IMR-90 (cell line): ENCODE results near the gene CCL23. TPM values are rescaled to one million over a fixed set of nuclear protein-coding genes. Genes with fewer than 3 reads are reported as not detected.

Experiments used
- ATAC-seq: fragments of 200-7000 bp; cut with Tn5 transposase; 2 replicates; pipeline ENCODE4 v1.9.1; 2020; ENCODE audit warnings: low read depth, mild to moderate bottlenecking, moderate library complexity
- BruUV-seq: library from RNA; stranded (reverse); fragments of 400-500 nt; replicated peaks from 2 replicates; lab custom pipeline; 2021; lab: Mats Ljungman, UMichigan
- CTCF ChIA-PET: fragments of 300-600 bp; formaldehyde crosslinking; extraction: SDS; loops from one replicate; lab custom pipeline; 2021; ENCODE audit warnings: antibody characterized with exemption; lab: Yijun Ruan, JAX
- POLR2A ChIA-PET: fragments of 300-600 bp; sonication (Branson Sonifier 250); formaldehyde crosslinking; loops from one replicate; lab custom pipeline; 2022; ENCODE audit warnings: antibody characterized with exemption; ENCODE audit not compliant: unreplicated experiment; lab: Charles Lee
- DNase-seq: peaks from one replicate; pipeline ENCODE4 v3.0.0; 2013
- H2AFZ ChIP-seq: replicated peaks from 2 replicates; pipeline ENCODE3; 2013; ENCODE audit warnings: low read length, mild to moderate bottlenecking; ENCODE audit not compliant: poor library complexity
- H2AK5ac ChIP-seq: 2 replicates; pipeline ENCODE4 v1.6.1; 2013; ENCODE audit warnings: low read depth, low read length, inconsistent platforms
- H2AK9ac ChIP-seq: replicated peaks from 2 replicates; pipeline ENCODE3; 2013; ENCODE audit warnings: mild to moderate bottlenecking, low read depth, low read length, moderate library complexity; ENCODE audit not compliant: poor library complexity
- H2BK120ac ChIP-seq: 2 replicates; pipeline ENCODE4 v1.6.1; 2013; ENCODE audit warnings: low read depth, low read length, inconsistent platforms
- H2BK15ac ChIP-seq: 3 replicates; pipeline ENCODE4 v1.6.1; 2013; ENCODE audit warnings: low read depth, low read length, inconsistent platforms
- H2BK20ac ChIP-seq: 2 replicates; pipeline ENCODE4 v1.6.1; 2013; ENCODE audit warnings: low read depth, mild to moderate bottlenecking, inconsistent platforms, low read length, moderate library complexity
- H2BK5ac ChIP-seq: 2 replicates; pipeline ENCODE4 v1.6.1; 2013; ENCODE audit warnings: mild to moderate bottlenecking, low read depth, low read length, inconsistent platforms; ENCODE audit not compliant: poor library complexity, severe bottlenecking
- H3K14ac ChIP-seq: replicated peaks from 2 replicates; pipeline ENCODE4 v1.6.1; 2013; ENCODE audit warnings: low read depth, low read length, inconsistent platforms
- H3K18ac ChIP-seq: 2 replicates; pipeline ENCODE4 v1.6.1; 2013; ENCODE audit warnings: low read depth, low read length, control low read depth
- H3K23ac ChIP-seq: 2 replicates; pipeline ENCODE4 v1.6.1; 2013; ENCODE audit warnings: low read depth, low read length, inconsistent platforms
- H3K27ac ChIP-seq: 2 replicates; pipeline ENCODE4 v1.5.1; 2013; ENCODE audit warnings: mild to moderate bottlenecking, control low read depth, low read length; ENCODE audit not compliant: insufficient read depth
- H3K27me3 ChIP-seq: 2 replicates; pipeline ENCODE4 v1.6.1; 2013; ENCODE audit warnings: low read length; ENCODE audit not compliant: control insufficient read depth, insufficient read depth
- H3K36me3 ChIP-seq: 2 replicates; pipeline ENCODE4 v1.6.1; 2013; ENCODE audit warnings: low read length, mixed read lengths; ENCODE audit not compliant: control insufficient read depth, insufficient read depth
- H3K4ac ChIP-seq: 2 replicates; pipeline ENCODE4 v1.6.1; 2013; ENCODE audit warnings: low read depth, low read length, inconsistent platforms
- H3K4me1 ChIP-seq: 2 replicates; pipeline ENCODE4 v1.6.1; 2013; ENCODE audit warnings: low read length, mixed read lengths; ENCODE audit not compliant: control insufficient read depth, insufficient read depth
- H3K4me2 ChIP-seq: 2 replicates; pipeline ENCODE4 v1.6.1; 2013; ENCODE audit warnings: low read depth, mild to moderate bottlenecking, control low read depth, low read length, moderate library complexity
- H3K4me3 ChIP-seq: 2 replicates; pipeline ENCODE4 v1.5.1; 2013; ENCODE audit warnings: low read depth, mild to moderate bottlenecking, control low read depth, low read length, moderate library complexity; ENCODE audit not compliant: insufficient read depth
- H3K56ac ChIP-seq: 2 replicates; pipeline ENCODE4 v1.6.1; 2013; ENCODE audit warnings: low read length, inconsistent platforms; ENCODE audit not compliant: insufficient read depth; ENCODE audit errors: extremely low read depth
- H3K79me1 ChIP-seq, 2 experiments: 2 replicates each; pipeline ENCODE4 v1.6.1; 2013; ENCODE audit warnings: low read length in 2 of 2, inconsistent platforms in 1 of 2, low read depth in 1 of 2
- H3K9ac ChIP-seq: 2 replicates; pipeline ENCODE4 v1.6.1; 2013; ENCODE audit warnings: low read depth, low read length, control low read depth
- H3K9me1 ChIP-seq: 2 replicates; pipeline ENCODE4 v1.6.1; 2013; ENCODE audit warnings: low read length, inconsistent platforms; ENCODE audit not compliant: insufficient read depth
- H3K9me3 ChIP-seq: 2 replicates; pipeline ENCODE4 v1.6.1; 2013; ENCODE audit warnings: low read length; ENCODE audit not compliant: control insufficient read depth, insufficient read depth
- H4K20me1 ChIP-seq: 2 replicates; pipeline ENCODE4 v1.6.1; 2013; ENCODE audit warnings: low read length, inconsistent platforms; ENCODE audit not compliant: insufficient read depth
- H4K5ac ChIP-seq: 2 replicates; pipeline ENCODE4 v1.6.1; 2013; ENCODE audit warnings: mild to moderate bottlenecking, low read depth, low read length, control low read depth
- H4K8ac ChIP-seq, 2 experiments: 2 replicates each; pipeline ENCODE4 v1.6.1; 2013; ENCODE audit warnings: low read depth in 2 of 2, low read length in 2 of 2, control low read depth in 1 of 2, inconsistent platforms in 1 of 2
- H4K91ac ChIP-seq: 2 replicates; pipeline ENCODE4 v1.6.1; 2013; ENCODE audit warnings: low read depth, low read length, inconsistent platforms; ENCODE audit not compliant: insufficient read depth
- BHLHE40 ChIP-seq: fragments of 150-350 bp; IDR thresholded peaks from 2 replicates; pipeline ENCODE4 v1.6.1; 2016; ENCODE audit warnings: mild to moderate bottlenecking, low read depth, low read length
- CEBPB ChIP-seq: IDR thresholded peaks from 2 replicates; pipeline ENCODE4 v1.6.1; 2012; ENCODE audit warnings: low read depth, low read length, improper control_type of control experiment
- ELK1 ChIP-seq: fragments of 150-350 bp; IDR thresholded peaks from 2 replicates; pipeline ENCODE4 v1.6.1; 2016; ENCODE audit warnings: low read depth, mild to moderate bottlenecking, low read length, moderate library complexity, borderline replicate concordance
- FOS ChIP-seq: fragments of 150-350 bp; IDR thresholded peaks from 2 replicates; pipeline ENCODE4 v1.6.1; 2016; ENCODE audit warnings: low read depth, low read length
- MAFK ChIP-seq: IDR thresholded peaks from 2 replicates; pipeline ENCODE4 v1.6.1; 2012; ENCODE audit warnings: low read depth, low read length, improper control_type of control experiment
- MXI1 ChIP-seq: IDR thresholded peaks from 2 replicates; pipeline ENCODE4 v1.6.1; 2012; ENCODE audit warnings: low read depth, mild to moderate bottlenecking, low read length, moderate library complexity, borderline replicate concordance
- NFE2L2 ChIP-seq: fragments of 150-350 bp; IDR thresholded peaks from 2 replicates; pipeline ENCODE4 v1.6.1; 2016; ENCODE audit warnings: low read depth, mild to moderate bottlenecking, low read length
- POLR2A ChIP-seq: IDR thresholded peaks from 2 replicates; pipeline ENCODE4 v1.6.1; 2012; ENCODE audit warnings: mild to moderate bottlenecking, low read depth, low read length
- RFX5 ChIP-seq: IDR thresholded peaks from 2 replicates; pipeline ENCODE4 v1.8.0; 2012; ENCODE audit warnings: low read depth, mild to moderate bottlenecking, low read length, moderate library complexity
- SMC3 ChIP-seq: fragments of 150-350 bp; IDR thresholded peaks from 2 replicates; pipeline ENCODE4 v1.6.1; 2016; ENCODE audit warnings: low read depth, mild to moderate bottlenecking, antibody characterized with exemption, low read length, moderate library complexity
- USF2 ChIP-seq: fragments of 150-350 bp; IDR thresholded peaks from 2 replicates; pipeline ENCODE4 v1.6.1; 2017; ENCODE audit warnings: mild to moderate bottlenecking, antibody characterized with exemption, low read length, low read depth
- WGBS, 2 experiments: methylation state at CpG; one replicate each; pipeline versions ENCODE4 v1.1.5 to v1.1.7; 2013; ENCODE audit warnings: missing lambda C conversion rate in 2 of 2; ENCODE audit not compliant: insufficient read length in 1 of 2; ENCODE audit errors: extremely low coverage in 2 of 2; 5-methylcytosine and 5-hydroxymethylcytosine counted together
- dilution Hi-C: fragments of 300-500 bp; cut with HindIII; formaldehyde crosslinking; loops from one replicate; pipeline ENCODE4 v1.14.3; 2018; ENCODE audit warnings: low sequenced_read_pairs; ENCODE audit not compliant: unreplicated experiment
- in situ Hi-C: fragments of 300-500 bp; cut with MboI; formaldehyde crosslinking; loops from 3 replicates; pipeline ENCODE4 v1.14.3; 2019; ENCODE audit warnings: low sequenced_read_pairs, inconsistent platforms, mixed read lengths
- intact Hi-C: fragments of 100-400 bp; cut with micrococcal nuclease; formaldehyde crosslinking; loops from 2 replicates; pipeline ENCODE4 v1.10.0; 2022
- polyA plus RNA-seq, 3 experiments: library from polyadenylated mRNA; depleted of rRNA; stranded (reverse); fragments of >200 nt; gene quantifications; 2 replicates each; pipeline ENCODE4 v1.2.3, GENCODE V29; 2012; ENCODE audit warnings: low replicate concordance in 1 of 3
- total RNA-seq: library from RNA; depleted of rRNA; stranded (reverse); fragments of >200 nt; gene quantifications from 2 replicates; pipeline ENCODE4 v1.2.3, GENCODE V29; 2012

The CCL23 gene
- total and polyA plus RNA-seq, 2 of the 4 experiments (the other 2 are of a cell fraction): not detected

GRCh38 chr17:36036235-36036634, 18.5 kb upstream of the CCL23 start:
- Histone ChIP-seq H2BK20ac (no peak overlapping the region), H2AFZ (no peak overlapping the region), H3K23ac (no peak overlapping the region), H3K9me3 (no peaks in the 10 kb centered on the region), H3K4ac (no peak overlapping the region), H3K36me3 (no peaks in the 10 kb centered on the region), H3K9ac (no peak overlapping the region), H2AK5ac (no peak overlapping the region), H4K20me1 (no peaks in the 10 kb centered on the region), H3K4me3 (no peak overlapping the region), H3K4me2 (no peak overlapping the region), H3K79me1 (no peaks in the 10 kb centered on the region), H4K91ac (no peak overlapping the region), H3K4me1 (no peaks in the 10 kb centered on the region), H3K27ac (no peak overlapping the region), H2AK9ac (no peak overlapping the region), H3K9me1 (no peaks in the 10 kb centered on the region), H3K27me3 (no peaks in the 10 kb centered on the region), H2BK120ac (no peak overlapping the region), H2BK5ac (no peak overlapping the region), H4K8ac (no peak overlapping the region), H3K18ac (no peak overlapping the region), H3K14ac (no peak overlapping the region), H4K5ac (no peak overlapping the region), H3K56ac (no peak overlapping the region), H2BK15ac (no peak overlapping the region)
- TF ChIP-seq RFX5: no peak
- TF ChIP-seq FOS: no peak
- TF ChIP-seq SMC3: no peak
- no peak for TF ChIP-seq POLR2A
- TF ChIP-seq NFE2L2: no peak
- no peak for TF ChIP-seq CEBPB
- TF ChIP-seq MAFK: no peak
- no peak for TF ChIP-seq MXI1
- no peak for TF ChIP-seq BHLHE40
- TF ChIP-seq ELK1: no peak
- TF ChIP-seq USF2: no peak
- in situ Hi-C loops: no loop called here
- no CpG with 5 or more reads among the region's 4 CpGs for WGBS, 2 experiments
- ATAC-seq (no peak), DNase-seq (no peak)
- intact Hi-C loops: no loop called here
- POLR2A ChIA-PET: no interaction called here
- no TSS peak for BruUV-seq
- CTCF ChIA-PET: no interaction called here
- dilution Hi-C loops: no loop called here
